ENCODE measurements around the gene COIL.

COIL gene

GRCh38 chr17:56894859-56895455 is 65.9 kb downstream of the COIL start:
- no peaks in the 10 kb centered on the region for H3K27me3 Mint-ChIP-seq (ENCODE audit: low read depth)
- H3K36me3 Mint-ChIP-seq (ENCODE audit: low read depth): peaks cover 67% of the 10 kb centered on the region
- H3K27ac Mint-ChIP-seq: peak overlapping the region; percentile 74
- H3K4me3 Mint-ChIP-seq: no peak overlapping the region
- H3K9me3 Mint-ChIP-seq: no peaks in the 10 kb centered on the region
- peaks cover 23% of the 10 kb centered on the region for H3K4me1 Mint-ChIP-seq (ENCODE audit: low read depth)

DNA sequence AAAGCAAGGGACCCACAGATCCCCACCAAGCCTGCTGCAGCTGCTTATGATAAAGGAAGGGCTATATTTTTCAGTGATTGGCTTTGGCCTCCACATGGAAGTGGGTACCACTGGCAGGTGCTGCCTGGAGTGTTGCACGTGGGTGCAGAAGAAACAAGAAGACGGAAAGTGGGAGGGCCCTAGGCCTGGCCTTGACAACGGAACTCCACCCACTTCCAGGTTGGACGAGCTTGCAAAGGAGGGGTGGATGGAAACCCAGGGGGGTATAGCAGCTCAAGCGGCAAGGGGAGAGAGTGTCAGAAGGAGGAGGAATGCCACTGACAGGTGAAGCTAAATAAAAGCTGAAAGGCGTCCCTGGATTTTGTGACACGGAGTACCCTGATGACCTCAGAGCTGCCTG is 67.3 kb downstream of the COIL start:
- Mint-ChIP-seq H3K4me1 (ENCODE audit: low read depth) (peaks cover 23% of the 10 kb centered on the region), H3K36me3 (ENCODE audit: low read depth) (peaks cover 74% of the 10 kb centered on the region), H3K27ac (no peak overlapping the region), H3K27me3 (ENCODE audit: low read depth) (no peaks in the 10 kb centered on the region), H3K4me3 (no peak overlapping the region), H3K9me3 (no peaks in the 10 kb centered on the region)

DNA sequence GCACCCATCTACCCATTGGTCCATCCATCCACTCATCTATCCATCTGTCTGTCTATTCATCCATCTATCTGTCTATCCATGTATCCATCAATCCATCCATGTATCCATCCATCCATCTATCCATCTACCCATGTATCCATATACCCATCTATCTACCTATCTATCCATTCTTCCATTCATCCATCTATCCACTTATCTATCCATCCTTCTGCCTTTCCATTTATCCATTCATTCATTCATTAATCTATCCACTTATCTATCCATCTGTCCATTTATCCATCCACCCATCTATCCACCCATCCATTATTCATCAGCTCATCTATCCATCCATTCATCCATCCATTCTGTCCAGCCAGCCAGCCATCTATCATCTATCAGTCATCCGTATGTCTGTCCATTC is 68.5 kb downstream of the COIL start:
- Mint-ChIP-seq H3K27me3 (ENCODE audit: low read depth) (no peaks in the 10 kb centered on the region), H3K36me3 (ENCODE audit: low read depth) (peaks cover 74% of the 10 kb centered on the region), H3K4me1 (ENCODE audit: low read depth) (peaks cover 18% of the 10 kb centered on the region), H3K27ac (no peak overlapping the region), H3K4me3 (no peak overlapping the region), H3K9me3 (peaks cover 3% of the 10 kb centered on the region)

DNA sequence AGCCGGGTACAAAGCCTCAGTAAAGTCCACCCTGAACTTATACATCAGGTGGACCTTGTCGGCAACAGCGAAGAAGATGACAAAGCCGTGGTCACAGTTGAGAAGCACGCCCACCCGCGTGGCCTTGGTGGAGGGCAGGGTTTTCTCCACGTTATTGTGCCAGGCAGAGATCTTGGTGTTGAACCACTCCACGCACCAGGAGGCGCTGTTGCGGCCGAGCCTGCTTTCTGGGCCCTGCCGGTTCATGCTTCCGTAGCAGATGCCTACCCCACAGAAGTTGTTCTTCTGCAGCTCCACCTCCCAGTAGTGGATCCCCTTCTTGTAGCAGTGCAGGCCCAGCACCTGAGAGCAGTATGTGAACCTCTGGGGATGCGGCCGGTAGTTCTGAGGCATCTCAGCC is 69.1 kb downstream of the COIL start:
- Mint-ChIP-seq H3K4me3 (no peak overlapping the region), H3K9me3 (peaks cover 3% of the 10 kb centered on the region)

GRCh38 chr17:56890906-56891674 is 69.8 kb downstream of the COIL start:
- H3K9me3 Mint-ChIP-seq: peaks cover 3% of the 10 kb centered on the region
- H3K27me3 Mint-ChIP-seq (ENCODE audit: low read depth): no peaks in the 10 kb centered on the region
- H3K4me3 Mint-ChIP-seq: no peak overlapping the region
- H3K27ac Mint-ChIP-seq: peak overlapping the region; percentile 8
- H3K4me1 Mint-ChIP-seq (ENCODE audit: low read depth): peaks cover 18% of the 10 kb centered on the region
- peaks cover 80% of the 10 kb centered on the region for H3K36me3 Mint-ChIP-seq (ENCODE audit: low read depth)

More for the DNA sequence above, 69.1 kb downstream of the COIL start:
- Mint-ChIP-seq H3K27ac (no peak overlapping the region), H3K36me3 (ENCODE audit: low read depth) (peaks cover 74% of the 10 kb centered on the region), H3K4me1 (ENCODE audit: low read depth) (peaks cover 18% of the 10 kb centered on the region), H3K27me3 (ENCODE audit: low read depth) (no peaks in the 10 kb centered on the region)

- Mint-ChIP-seq H3K4me1 (ENCODE audit: low read depth) (peaks cover 18% of the 10 kb centered on the region), H3K36me3 (ENCODE audit: low read depth) (peaks cover 74% of the 10 kb centered on the region), H3K4me3 (no peak overlapping the region), H3K27ac (no peak overlapping the region), H3K9me3 (peaks cover 3% of the 10 kb centered on the region), H3K27me3 (ENCODE audit: low read depth) (no peaks in the 10 kb centered on the region)
These were observed 70.5 kb downstream of the COIL start for GRCh38 chr17:56890390-56890789.
